ENCODE data around the gene MISP3. TPM values are rescaled to one million over a fixed set of nuclear protein-coding genes. Genes with fewer than 3 reads are reported as not detected.
"Not testable (repeated sequence)": the region's sequence is repeated elsewhere in the genome, so short reads cannot be mapped to it uniquely, and the experiment has no call there.

The MISP3 gene
- polyA plus RNA-seq, 1 donor from 2014 or later: 8.2 TPM

- TF ChIP-seq REST (IDR thresholded peaks at IDR 0.05; ENCODE audit: borderline replicate concordance): no peak
- TF ChIP-seq RAD21 (conservative IDR thresholded peaks at IDR 0.05): no peak
- TF ChIP-seq EP300 (conservative IDR thresholded peaks at IDR 0.05; ENCODE audit: poor library complexity, severe bottlenecking): no peak
- TF ChIP-seq MXI1 (conservative IDR thresholded peaks at IDR 0.05; ENCODE audit: poor library complexity, severe bottlenecking): no peak
- no peak for TF ChIP-seq TAF1 (IDR thresholded peaks at IDR 0.05; ENCODE audit: low read depth)
Observed at GRCh38 chr19:14050512-14050911, 22.1 kb upstream of the MISP3 start (continued).

GRCh38 chr19:14050961-14051360 is 21.6 kb upstream of the MISP3 start:
- not testable (repeated sequence) for H3K4me3 ChIP-seq (ENCODE audit: low read length); H3K27ac ChIP-seq (ENCODE audit: low read length); H3K9me2 ChIP-seq (ENCODE audit: insufficient read depth, low read length); H3F3A ChIP-seq (ENCODE audit: insufficient read depth, low read length, poor library complexity, severe bottlenecking); H3K27me3 ChIP-seq (ENCODE audit: insufficient read depth, low read depth, low read length); H4K20me1 ChIP-seq (ENCODE audit: insufficient read depth); H3K4me2 ChIP-seq (ENCODE audit: low read length); H3K9me3 ChIP-seq (ENCODE audit: low read length); H3K79me2 ChIP-seq (replicated peaks; ENCODE audit: insufficient read depth, low read length); H3K9ac ChIP-seq (ENCODE audit: low read length); H2AFZ ChIP-seq (ENCODE audit: low read depth, low read length); H3K36me3 ChIP-seq (ENCODE audit: insufficient read depth, low read length)

GRCh38 chr19:14051980-14052379 is 20.6 kb upstream of the MISP3 start:
- Histone ChIP-seq H3K27ac (ENCODE audit: low read length) (no peak overlapping the region), H3K4me3 (ENCODE audit: low read length) (no peak overlapping the region), H4K20me1 (ENCODE audit: insufficient read depth) (no peaks in the 10 kb centered on the region), H3F3A (ENCODE audit: insufficient read depth, low read length, poor library complexity, severe bottlenecking) (no peaks in the 10 kb centered on the region), H3K9ac (ENCODE audit: low read length) (no peak overlapping the region), H2AFZ (ENCODE audit: low read depth, low read length) (no peak overlapping the region), H3K79me2 (replicated peaks; ENCODE audit: insufficient read depth, low read length) (no peaks in the 10 kb centered on the region), H3K9me2 (ENCODE audit: insufficient read depth, low read length) (no peaks in the 10 kb centered on the region), H3K27me3 (ENCODE audit: insufficient read depth, low read depth, low read length) (no peaks in the 10 kb centered on the region), H3K4me2 (ENCODE audit: low read length) (no peak overlapping the region), H3K36me3 (ENCODE audit: insufficient read depth, low read length) (no peaks in the 10 kb centered on the region), H3K9me3 (ENCODE audit: low read length) (no peaks in the 10 kb centered on the region)
- TF ChIP-seq MXI1 (conservative IDR thresholded peaks at IDR 0.05; ENCODE audit: poor library complexity, severe bottlenecking) (no peak), REST (IDR thresholded peaks at IDR 0.05; ENCODE audit: borderline replicate concordance) (no peak), POLR2AphosphoS5 (IDR thresholded peaks at IDR 0.05) (no peak), EZH2 (IDR thresholded peaks at IDR 0.05; ENCODE audit: borderline replicate concordance, insufficient read depth, low read length, poor library complexity, severe bottlenecking) (no peak), SMC3 (conservative IDR thresholded peaks at IDR 0.05; ENCODE audit: poor library complexity) (no peak), EP300 (conservative IDR thresholded peaks at IDR 0.05; ENCODE audit: poor library complexity, severe bottlenecking) (no peak)

All from neural cell (in vitro differentiated cells).